Kidney (tissue), 14 donors: ENCODE data around the gene ACP1. TPM values are rescaled to one million over a fixed set of nuclear protein-coding genes. Genes with fewer than 3 reads are reported as not detected.
A peak's percentile ranks its signal among the peaks of the same experiment; 100 is the strongest.

Experiments used
- DNase-seq, 5 donors: peaks; one replicate each; pipeline ENCODE4 v3.0.0-alpha.2; 2013 to 2020
- FAIRE-seq: peaks from 2 replicates; lab custom pipeline; 2012; peaks lifted over from hg19 to GRCh38; lab: Jason Lieb, UNC
- H3K27ac ChIP-seq, 2 donors: one replicate each; pipeline ENCODE4 v1.7.0; 2013; ENCODE audit warnings: low read depth in 2 of 2, low read length in 2 of 2, inconsistent platforms in 1 of 2
- H3K27me3 ChIP-seq: one replicate; pipeline ENCODE4 v1.7.1; 2013; ENCODE audit warnings: low read length, inconsistent platforms; ENCODE audit not compliant: control insufficient read depth, insufficient read depth
- H3K36me3 ChIP-seq, 3 donors: one replicate each; pipeline versions ENCODE4 v1.7.0 to v1.7.1; 2013; ENCODE audit warnings: low read length in 3 of 3, control low read depth in 1 of 3, inconsistent platforms in 1 of 3; ENCODE audit not compliant: insufficient read depth in 3 of 3, control insufficient read depth in 2 of 3
- H3K4me1 ChIP-seq, 3 donors: one replicate each; pipeline versions ENCODE4 v1.7.0 to v1.7.1; 2013; ENCODE audit warnings: low read length in 3 of 3, inconsistent platforms in 1 of 3, low read depth in 1 of 3; ENCODE audit not compliant: control insufficient read depth in 2 of 3, insufficient read depth in 2 of 3
- H3K4me3 ChIP-seq, 3 donors: one replicate each; pipeline versions ENCODE4 v1.7.0 to v1.8.1; 2013; ENCODE audit warnings: low read length in 3 of 3, control low read depth in 1 of 3, inconsistent platforms in 1 of 3
- H3K9ac ChIP-seq, 3 donors: one replicate each; pipeline versions ENCODE4 v1.7.0 to v1.7.1; 2013; ENCODE audit warnings: low read length in 3 of 3, control low read depth in 1 of 3, inconsistent platforms in 1 of 3
- H3K9me3 ChIP-seq, 3 donors: one replicate each; pipeline versions ENCODE4 v1.7.0 to v1.7.1; 2013; ENCODE audit warnings: low read length in 3 of 3, control low read depth in 1 of 3, inconsistent platforms in 1 of 3; ENCODE audit not compliant: control insufficient read depth in 2 of 3, insufficient read depth in 1 of 3
- CTCF ChIP-seq: IDR thresholded peaks from 3 replicates; pipeline ENCODE4 v1.5.1; 2012; ENCODE audit warnings: mild to moderate bottlenecking, moderate library complexity, borderline replicate concordance; ENCODE audit not compliant: insufficient read depth; ENCODE audit errors: extremely low read depth
- intact Hi-C: fragments of 100-400 bp; cut with DNase I; formaldehyde crosslinking; loops from one replicate; pipeline ENCODE4 v1.11.1; 2022
- polyA plus RNA-seq: library from polyadenylated mRNA; stranded (reverse); fragments of 350-450 nt; fragmentation: Illumina TruSeq; extraction: RNeasy Lipid Tissue Mini Kit (QIAGEN cat#74804); gene quantifications from one replicate; pipeline ENCODE4 v1.2.3, GENCODE V29; 2014; ENCODE audit warnings: low read depth, low replicate concordance; ENCODE audit not compliant: insufficient read depth
- total RNA-seq: library from RNA; stranded (reverse); fragmentation: NEBNext Ultra II Directional; extraction: Animal tissue kit (Norgen Biotek cat#: 25700); gene quantifications from one replicate; pipeline ENCODE4 v1.2.1, GENCODE V29; 2021
- donor health status: control.
- donor health status: control.
- donor health status: control.
- donor health status: control.
- donor health status: control.
- donor health status: DM: yes; HTN: yes; CAD: no.
- donor health status: Normal renal cell carcinoma (clear cell type).

ACP1 gene
- total and polyA plus RNA-seq, 2 donors from 2014 or later: 75.1 to 122 TPM

DNA sequence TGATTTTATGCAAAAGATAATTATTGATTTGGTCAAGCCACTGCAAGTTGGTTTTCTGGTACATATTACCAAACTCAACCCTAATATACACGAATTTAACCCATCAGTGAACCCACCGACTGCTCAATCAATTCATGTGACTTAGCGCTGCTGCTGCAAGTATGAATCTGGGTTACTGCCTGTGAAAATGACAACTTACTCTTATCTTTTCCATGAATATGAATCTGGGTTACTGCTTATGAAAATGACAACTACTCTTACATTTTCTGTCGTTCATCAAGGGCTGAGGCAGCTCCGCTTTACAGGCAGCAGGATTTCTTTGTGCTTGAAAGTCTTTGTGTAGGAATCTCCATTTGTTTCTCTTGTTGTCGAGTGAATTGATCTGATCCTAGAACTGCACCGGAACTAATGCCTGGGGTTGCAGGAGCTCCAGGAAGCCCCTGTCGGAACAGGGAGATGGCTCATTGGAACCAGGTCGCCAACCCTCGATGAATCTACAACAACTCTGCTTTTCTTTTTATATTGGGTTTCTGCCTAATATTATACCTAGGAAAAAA, 45.3 kb downstream of the ACP1 start:
- Histone ChIP-seq H3K9me3 (no peaks in the 10 kb centered on the region), H3K36me3 (no peaks in the 10 kb centered on the region), H3K9ac (no peak overlapping the region), H3K27me3 (no peaks in the 10 kb centered on the region), H3K4me1 (no peaks in the 10 kb centered on the region), H3K4me3 (no peak overlapping the region), H3K27ac (no peak overlapping the region)
- intact Hi-C loops: no loop called here
- FAIRE-seq: no peak
- DNase-seq: no peak
- no peak for TF ChIP-seq CTCF

DNA sequence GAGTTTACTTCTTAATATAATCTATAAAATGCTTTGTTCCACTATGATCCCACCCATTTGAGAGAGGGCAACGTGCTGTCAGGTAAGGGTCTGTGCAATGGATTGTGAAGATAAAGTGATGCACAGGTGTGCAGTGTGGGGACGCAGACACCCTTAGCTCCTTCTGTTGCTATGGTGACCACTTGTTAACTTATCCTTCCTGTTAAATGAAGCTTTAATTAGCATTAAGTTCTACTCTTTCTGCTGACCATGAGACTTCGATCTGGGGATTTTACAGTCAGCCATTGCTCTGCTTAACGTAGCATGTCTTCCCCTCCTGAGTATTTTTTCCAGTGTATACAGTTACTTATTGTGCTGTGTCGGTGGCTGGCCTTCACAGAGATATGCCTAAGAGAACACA, 46.2 kb downstream of the ACP1 start:
- H3K4me1 ChIP-seq: no peaks in the 10 kb centered on the region
- H3K9ac ChIP-seq: no peak overlapping the region

GRCh38 chr2:313991-314390, 49.2 kb downstream of the ACP1 start:
- intact Hi-C loops: no loop called here
- no peak for FAIRE-seq
- peak in 2 of 5 donors; percentile 57 to 63 for DNase-seq
- no peaks in the 10 kb centered on the region for H3K36me3 ChIP-seq
- no peak overlapping the region for H3K27ac ChIP-seq
- TF ChIP-seq CTCF: no peak
- no peaks in the 10 kb centered on the region for H3K27me3 ChIP-seq
- H3K4me3 ChIP-seq: no peak overlapping the region
- H3K9ac ChIP-seq: no peak overlapping the region
- no peaks in the 10 kb centered on the region for H3K9me3 ChIP-seq
- no peaks in the 10 kb centered on the region for H3K4me1 ChIP-seq

More for the DNA sequence above, 46.2 kb downstream of the ACP1 start:
- DNase-seq (peak in 2 of 5 donors; percentile 32 to 44), FAIRE-seq (no peak)
- Histone ChIP-seq H3K27ac (no peak overlapping the region), H3K9me3 (no peaks in the 10 kb centered on the region), H3K27me3 (no peaks in the 10 kb centered on the region), H3K4me3 (no peak overlapping the region), H3K36me3 (no peaks in the 10 kb centered on the region)
- intact Hi-C loops: no loop called here
- no peak for TF ChIP-seq CTCF
